ENCODE data around the gene PKP2.
"Not testable (repeated sequence)": the region's sequence is repeated elsewhere in the genome, so short reads cannot be mapped to it uniquely, and the experiment has no call there.

The PKP2 gene

GRCh38 chr12:32868885-32869284 lies 27.7 kb downstream of the PKP2 start:
- H3K4me3 ChIP-seq (ENCODE audit: low read depth, low read length) = no peak overlapping the region
- no peak for DNase-seq
- no peak overlapping the region for H3K27ac ChIP-seq
- H3K27me3 ChIP-seq (replicated peaks) = no peaks in the 10 kb centered on the region
- in situ Hi-C loops (cut with HindIII; ENCODE audit: low pct_ligation_motif_present, low sequenced_read_pairs) = no loop called here
- TF ChIP-seq, protein P1, sequence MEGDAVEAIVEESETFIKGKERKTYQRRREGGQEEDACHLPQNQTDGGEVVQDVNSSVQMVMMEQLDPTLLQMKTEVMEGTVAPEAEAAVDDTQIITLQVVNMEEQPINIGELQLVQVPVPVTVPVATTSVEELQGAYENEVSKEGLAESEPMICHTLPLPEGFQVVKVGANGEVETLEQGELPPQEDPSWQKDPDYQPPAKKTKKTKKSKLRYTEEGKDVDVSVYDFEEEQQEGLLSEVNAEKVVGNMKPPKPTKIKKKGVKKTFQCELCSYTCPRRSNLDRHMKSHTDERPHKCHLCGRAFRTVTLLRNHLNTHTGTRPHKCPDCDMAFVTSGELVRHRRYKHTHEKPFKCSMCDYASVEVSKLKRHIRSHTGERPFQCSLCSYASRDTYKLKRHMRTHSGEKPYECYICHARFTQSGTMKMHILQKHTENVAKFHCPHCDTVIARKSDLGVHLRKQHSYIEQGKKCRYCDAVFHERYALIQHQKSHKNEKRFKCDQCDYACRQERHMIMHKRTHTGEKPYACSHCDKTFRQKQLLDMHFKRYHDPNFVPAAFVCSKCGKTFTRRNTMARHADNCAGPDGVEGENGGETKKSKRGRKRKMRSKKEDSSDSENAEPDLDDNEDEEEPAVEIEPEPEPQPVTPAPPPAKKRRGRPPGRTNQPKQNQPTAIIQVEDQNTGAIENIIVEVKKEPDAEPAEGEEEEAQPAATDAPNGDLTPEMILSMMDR (IDR thresholded peaks at IDR 0.05; ENCODE audit: low read depth, low read length, missing control alignments) = no peak
- no peaks in the 10 kb centered on the region for H3K36me3 ChIP-seq (replicated peaks)

- TF ChIP-seq, protein P1 (IDR thresholded peaks at IDR 0.05; ENCODE audit: low read depth, low read length, missing control alignments) = no peak
- Histone ChIP-seq H3K36me3 (replicated peaks) (no peaks in the 10 kb centered on the region), H3K27me3 (replicated peaks) (no peaks in the 10 kb centered on the region), H3K27ac (no peak overlapping the region), H3K4me3 (ENCODE audit: low read depth, low read length) (no peak overlapping the region)
- in situ Hi-C loops (cut with HindIII; ENCODE audit: low pct_ligation_motif_present, low sequenced_read_pairs) = no loop called here
- no peak for DNase-seq
Observed at GRCh38 chr12:32864731-32865130, 31.8 kb downstream of the PKP2 start.

- Histone ChIP-seq H3K27me3 (replicated peaks) (no peaks in the 10 kb centered on the region), H3K27ac (no peak overlapping the region), H3K4me3 (ENCODE audit: low read depth, low read length) (no peak overlapping the region), H3K36me3 (replicated peaks) (no peaks in the 10 kb centered on the region)
- DNase-seq = no peak
- in situ Hi-C loops (cut with HindIII; ENCODE audit: low pct_ligation_motif_present, low sequenced_read_pairs) = no loop called here
- TF ChIP-seq, protein P1 (IDR thresholded peaks at IDR 0.05; ENCODE audit: low read depth, low read length, missing control alignments) = no peak
Observed at GRCh38 chr12:32863128-32863527, 33.4 kb downstream of the PKP2 start.

- in situ Hi-C loops (cut with HindIII; ENCODE audit: low pct_ligation_motif_present, low sequenced_read_pairs); H3K27ac ChIP-seq; DNase-seq: not testable (repeated sequence)
Observed at GRCh38 chr12:32861658-32862057, 34.9 kb downstream of the PKP2 start.

GRCh38 chr12:32860192-32860591 lies 36.4 kb downstream of the PKP2 start:
- TF ChIP-seq, protein P1 (IDR thresholded peaks at IDR 0.05; ENCODE audit: low read depth, low read length, missing control alignments) = no peak
- Histone ChIP-seq H3K27me3 (replicated peaks) (no peaks in the 10 kb centered on the region), H3K27ac (no peak overlapping the region), H3K36me3 (replicated peaks) (no peaks in the 10 kb centered on the region), H3K4me3 (ENCODE audit: low read depth, low read length) (no peak overlapping the region)
- DNase-seq = no peak
- in situ Hi-C loops (cut with HindIII; ENCODE audit: low pct_ligation_motif_present, low sequenced_read_pairs) = no loop called here

More at GRCh38 chr12:32861658-32862057, 34.9 kb downstream of the PKP2 start:
- not testable (repeated sequence) for H3K4me3 ChIP-seq (ENCODE audit: low read depth, low read length); H3K27me3 ChIP-seq (replicated peaks); H3K36me3 ChIP-seq (replicated peaks)

DNA sequence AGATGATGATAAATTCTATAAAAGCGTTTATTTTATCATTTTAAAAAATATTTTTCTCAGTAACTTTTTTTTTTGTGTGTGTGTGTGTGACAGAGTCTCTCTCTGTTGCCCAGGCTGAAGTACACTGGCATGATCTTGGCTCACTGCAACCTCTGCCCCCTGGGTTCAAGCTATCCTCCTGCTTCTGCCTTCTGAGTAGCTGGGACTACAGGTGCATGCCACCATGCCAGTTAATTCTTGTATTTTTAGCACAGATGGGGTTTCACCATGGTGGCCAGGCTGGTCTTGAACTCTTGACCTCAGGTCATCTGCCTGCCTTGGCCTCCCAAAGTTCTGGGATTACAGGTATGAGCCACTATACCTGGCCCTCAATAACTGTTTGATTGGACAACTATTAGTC lies 37.2 kb downstream of the PKP2 start:
- TF ChIP-seq, protein P1 (IDR thresholded peaks at IDR 0.05; ENCODE audit: low read depth, low read length, missing control alignments) = no peak
- DNase-seq = no peak
- no peak overlapping the region for H3K4me3 ChIP-seq (ENCODE audit: low read depth, low read length)
- in situ Hi-C loops (cut with HindIII; ENCODE audit: low pct_ligation_motif_present, low sequenced_read_pairs) = no loop called here
- no peaks in the 10 kb centered on the region for H3K27me3 ChIP-seq (replicated peaks)
- H3K36me3 ChIP-seq (replicated peaks) = no peaks in the 10 kb centered on the region
- H3K27ac ChIP-seq = no peak overlapping the region
